HG03159 (cell line): ENCODE data around the gene NOL9.

ENCODE experiments used
- ATAC-seq: cut with Tn5 transposase; IDR thresholded peaks from one replicate; pipeline ENCODE4 v1.9.1; 2021; ENCODE audit warnings: mild to moderate bottlenecking, moderate library complexity; ENCODE audit not compliant: unreplicated experiment

NOL9 gene

DNA sequence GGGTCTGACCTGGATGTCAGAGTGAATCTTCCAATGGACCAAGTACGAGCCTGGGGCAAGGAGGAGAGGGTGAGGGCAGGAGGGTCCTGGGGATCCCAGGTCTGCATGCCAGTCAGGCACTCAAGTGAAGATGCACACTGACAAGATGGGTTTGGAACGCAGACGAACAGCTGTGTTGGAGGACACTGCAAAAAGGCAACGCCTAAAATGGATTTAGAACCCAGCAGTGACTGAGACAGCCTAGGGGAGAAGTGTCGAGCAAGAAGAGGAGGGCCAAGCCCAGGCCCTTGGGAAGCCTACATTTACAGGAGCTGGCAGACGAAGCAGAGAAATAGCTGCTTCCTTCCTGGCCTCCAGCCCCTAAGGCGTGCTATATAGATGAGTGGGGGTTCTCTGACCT lies 25.8 kb downstream of the NOL9 start:
- ATAC-seq: no peak

DNA sequence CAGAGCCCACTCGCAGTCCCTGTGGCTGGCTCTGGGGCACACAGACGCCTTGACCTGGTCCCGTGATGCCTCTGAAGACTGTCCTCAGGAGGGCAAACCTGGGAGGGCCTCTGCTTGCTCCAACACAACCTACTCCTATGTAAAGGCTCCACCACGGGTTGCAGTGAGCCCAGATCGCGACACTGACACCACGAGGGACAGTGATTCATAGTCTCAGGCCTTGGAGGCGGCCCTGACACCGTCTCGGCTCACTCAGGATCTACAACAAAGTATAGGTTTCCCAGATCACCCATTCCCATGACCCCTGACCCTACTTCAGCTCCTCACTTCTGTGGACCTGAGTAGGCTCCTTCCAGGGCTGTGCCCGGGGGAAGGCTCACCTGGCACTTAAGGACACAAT lies 28.0 kb downstream of the NOL9 start:
- ATAC-seq: no peak

DNA sequence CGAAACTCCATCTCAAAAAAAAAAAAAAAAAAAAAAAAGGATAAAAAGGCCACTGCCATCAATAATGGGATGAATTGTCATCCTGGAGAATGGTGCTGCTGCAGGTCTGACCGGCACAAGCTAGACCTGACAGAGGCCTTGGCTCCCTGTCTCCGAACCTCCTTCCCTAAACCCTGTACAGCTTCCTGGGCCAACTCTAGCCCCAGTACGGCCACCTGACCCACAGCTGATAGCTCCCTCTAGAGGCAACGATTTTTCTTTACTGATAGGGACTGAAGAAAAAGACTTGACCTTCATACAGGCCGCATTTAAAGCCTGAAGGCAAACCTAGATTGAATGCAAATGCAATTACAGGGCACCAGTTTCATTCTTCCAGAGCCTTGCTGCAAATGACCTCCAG lies 30.7 kb downstream of the NOL9 start:
- ATAC-seq: no peak

DNA sequence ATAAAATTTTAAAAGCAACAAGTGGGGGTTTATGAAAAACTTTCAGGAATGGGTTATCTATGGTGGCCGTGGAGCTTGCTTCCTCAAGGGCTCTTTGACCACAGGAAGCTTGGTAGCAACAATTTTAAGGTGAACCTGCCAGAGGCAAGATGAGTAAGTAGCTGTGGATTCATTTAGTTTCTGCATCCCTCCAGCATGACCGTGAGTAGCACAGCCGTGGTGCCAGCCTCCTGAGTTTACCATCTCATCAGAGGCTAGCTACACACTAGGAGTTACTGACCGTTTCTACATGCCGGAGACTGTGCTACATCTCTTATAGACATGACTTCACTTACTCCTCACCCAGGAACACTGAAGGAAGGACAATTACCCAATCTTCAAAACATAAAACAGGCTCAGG lies 32.8 kb downstream of the NOL9 start:
- ATAC-seq: no peak

DNA sequence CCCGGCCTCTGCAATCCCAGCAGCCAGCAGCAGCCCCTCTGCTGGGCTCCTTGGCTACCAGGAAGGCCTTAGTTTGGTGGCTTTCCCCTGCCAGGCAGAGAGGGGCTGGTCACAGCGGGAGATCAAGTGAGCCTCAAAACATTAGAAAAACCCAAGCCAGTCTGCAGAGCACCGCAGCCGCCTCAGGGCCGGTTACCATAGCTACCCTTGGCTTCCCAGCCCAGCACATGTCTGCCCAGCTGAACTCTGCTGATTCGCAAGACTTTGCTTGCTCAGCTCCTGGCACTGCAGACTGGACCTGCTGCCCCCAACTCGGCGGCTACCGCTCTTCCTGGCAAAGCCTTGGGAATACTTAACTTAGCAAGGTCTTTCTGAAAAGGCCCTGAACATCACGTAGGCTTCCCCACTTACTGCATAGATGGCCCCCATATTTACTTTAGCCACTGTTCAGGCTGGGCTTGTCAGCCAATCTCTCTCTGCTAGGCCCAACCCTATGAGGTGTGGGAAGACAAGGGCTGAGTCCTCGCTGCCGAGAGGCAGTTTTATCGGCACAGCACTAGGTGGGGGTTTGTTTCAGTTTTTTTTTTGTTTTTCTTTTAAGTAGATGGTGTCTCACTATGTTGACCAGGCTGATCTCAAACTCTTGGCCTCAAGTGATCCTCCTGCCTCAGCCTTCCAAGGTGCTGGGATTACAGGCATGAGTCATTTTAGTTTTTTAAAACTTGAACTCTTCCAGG lies 34.2 kb downstream of the NOL9 start:
- ATAC-seq: no peak

DNA sequence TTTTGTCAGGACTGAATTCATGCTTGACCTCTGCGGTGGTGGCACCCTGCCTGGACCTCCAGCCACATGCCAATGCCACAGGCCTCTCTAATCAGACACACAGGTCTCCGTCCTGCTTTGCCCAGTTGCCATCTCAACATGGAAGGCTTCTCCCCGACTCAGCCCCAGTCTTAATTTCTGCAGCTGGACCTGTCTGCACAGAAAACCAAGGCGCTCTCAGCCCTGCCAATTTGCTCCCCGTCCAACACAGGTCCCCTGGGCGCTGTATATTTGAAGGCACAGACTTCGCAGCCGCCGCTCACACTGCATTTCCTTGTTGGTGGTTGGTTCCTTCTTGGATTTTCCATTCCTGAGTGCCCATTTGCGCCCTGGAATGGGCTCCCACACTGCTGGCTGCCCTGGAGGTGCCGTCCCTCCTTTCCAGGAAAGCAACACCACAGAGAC lies 34.8 kb downstream of the NOL9 start:
- no peak for ATAC-seq

DNA sequence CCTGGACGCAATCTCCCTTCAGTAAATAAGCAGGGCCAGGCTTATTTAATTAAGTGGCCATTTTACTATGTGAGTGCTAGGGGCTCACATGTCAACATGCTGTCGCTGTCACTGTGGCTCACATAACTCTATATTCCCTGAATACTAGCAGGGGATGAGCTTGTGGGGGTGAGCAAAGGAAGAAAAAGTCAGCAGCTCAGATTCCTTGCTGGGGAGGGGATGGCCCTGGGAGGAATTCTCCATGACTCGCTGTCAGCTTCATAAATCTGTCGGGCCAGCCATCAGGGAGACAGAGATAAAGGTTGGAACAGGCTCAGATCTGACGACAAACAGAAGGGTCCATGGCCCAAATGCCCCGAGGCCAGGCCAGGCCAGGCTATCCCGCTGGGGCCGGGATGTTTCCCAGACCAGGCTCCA lies 36.9 kb downstream of the NOL9 start:
- no peak for ATAC-seq

DNA sequence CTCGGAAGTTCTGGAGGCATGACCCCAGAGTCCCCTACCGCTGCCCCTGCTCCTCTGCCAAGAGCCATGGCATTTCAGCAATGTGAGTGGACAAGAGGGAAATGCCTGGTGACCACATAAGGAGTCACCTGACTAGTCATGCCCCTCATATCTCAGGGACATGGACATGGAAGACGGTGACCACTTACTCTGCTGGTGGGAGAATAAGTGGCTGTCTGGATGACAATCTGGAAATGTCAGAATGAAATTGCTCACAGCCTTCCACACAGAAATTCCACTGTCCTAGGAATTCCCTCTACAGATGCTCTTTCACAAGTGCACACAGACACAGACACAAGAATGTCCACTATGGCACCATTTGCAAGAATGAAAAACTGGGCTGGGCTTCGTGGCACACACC lies 38.5 kb downstream of the NOL9 start:
- no peak for ATAC-seq

DNA sequence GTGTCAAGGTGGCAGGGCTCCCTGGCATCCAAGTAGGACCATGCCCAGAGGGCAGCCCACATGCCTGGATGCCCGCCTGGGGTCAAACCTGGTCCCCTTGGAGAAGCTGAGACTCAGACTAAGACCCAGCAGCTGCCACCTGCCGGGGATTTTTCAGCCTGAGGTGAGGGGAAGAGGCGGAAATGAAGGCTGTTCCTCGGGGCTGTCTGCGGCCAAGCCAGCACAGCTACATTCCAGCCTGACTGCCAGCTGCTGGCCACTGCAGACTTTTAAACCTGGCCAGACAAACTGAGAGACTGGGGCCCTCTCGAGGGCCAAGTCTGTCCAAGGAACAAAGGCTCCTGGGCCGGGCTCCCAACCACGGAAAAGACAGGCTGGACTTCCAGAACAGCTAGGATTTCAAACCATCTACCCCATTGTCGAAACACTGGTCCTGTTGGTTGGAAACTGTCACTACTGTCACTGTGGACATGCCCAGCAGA lies 41.0 kb downstream of the NOL9 start:
- ATAC-seq: no peak

DNA sequence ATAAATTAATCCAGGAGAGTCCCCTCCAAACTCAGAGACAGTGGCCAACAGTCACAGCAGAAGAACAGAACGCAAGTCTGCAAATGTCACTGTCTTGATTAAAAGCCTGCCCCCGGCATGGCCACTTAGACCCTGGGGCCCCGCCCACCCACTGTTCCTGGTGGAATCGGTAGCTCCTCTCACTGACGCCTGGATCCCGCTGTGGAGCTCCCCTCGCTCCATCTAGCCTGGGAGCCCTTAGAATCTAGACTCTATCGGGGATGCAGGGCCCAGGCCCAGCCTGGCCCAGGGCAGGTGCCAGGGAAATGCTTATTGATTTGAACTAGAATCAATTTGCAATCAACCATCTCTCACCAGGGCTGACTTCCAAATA lies 41.4 kb downstream of the NOL9 start:
- no peak for ATAC-seq

DNA sequence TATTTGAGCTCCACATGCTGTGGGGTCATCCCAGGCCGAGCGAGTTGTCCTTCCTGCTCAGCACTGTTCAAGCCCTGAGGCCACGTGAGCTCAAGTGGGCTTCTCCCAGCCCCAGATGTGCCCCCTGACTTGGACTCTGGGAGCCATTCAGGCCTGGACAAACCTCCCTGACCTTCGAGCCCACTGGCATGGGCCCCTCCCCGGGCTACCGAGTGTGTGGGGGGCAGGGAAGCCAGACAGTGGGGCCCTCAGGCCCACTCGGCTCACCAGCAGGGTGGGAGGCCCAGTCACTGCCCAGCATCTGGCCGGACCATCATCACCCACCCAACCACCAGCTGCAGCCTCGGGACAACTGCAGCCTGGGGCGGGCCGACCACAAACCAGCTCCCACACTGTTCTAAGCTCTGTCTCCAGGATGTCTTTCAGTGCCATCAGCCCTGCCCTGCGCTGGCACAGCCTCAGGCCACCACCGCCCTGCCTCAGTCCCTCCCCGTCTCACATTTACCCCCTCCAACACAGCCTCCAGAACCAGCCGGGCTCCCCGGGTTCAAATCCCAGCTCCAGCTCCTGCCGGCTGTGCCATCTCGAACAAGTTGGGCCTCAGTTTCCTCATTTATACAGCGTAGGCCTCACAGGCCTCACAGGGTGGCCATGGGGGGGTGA lies 41.9 kb downstream of the NOL9 start:
- ATAC-seq: no peak

DNA sequence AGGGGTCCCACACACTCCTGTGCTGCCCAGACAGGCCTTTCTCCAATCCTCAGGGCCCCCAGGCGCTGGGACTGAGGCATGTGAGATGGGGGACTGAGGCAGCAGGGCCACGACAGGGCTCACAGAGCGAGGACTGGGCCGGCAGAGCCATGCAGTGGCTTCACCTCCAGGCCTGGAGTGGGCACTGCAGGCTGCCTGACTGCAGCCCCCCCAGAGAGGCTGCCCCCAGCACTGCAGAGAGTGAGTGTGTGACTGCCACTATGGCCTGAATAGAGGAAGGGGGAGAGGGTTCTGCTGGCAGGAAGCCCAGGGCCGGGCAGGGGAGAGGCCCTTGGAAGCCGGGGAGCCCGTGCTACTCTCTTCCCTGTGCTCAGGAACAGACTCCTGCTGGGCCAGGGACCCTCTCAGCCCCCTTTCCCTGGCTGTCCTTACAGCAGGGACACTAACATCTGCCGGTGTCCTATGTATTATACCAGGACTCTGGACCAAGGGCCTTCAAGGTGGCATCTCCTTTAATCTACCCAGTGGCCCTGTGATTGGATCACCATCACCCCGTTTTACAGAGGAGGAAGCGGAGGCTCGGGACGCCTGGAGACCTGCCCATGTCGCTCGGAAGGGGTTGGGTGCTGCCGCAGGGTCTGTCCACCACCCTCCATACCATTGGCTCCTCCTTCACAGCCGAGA lies 42.6 kb downstream of the NOL9 start:
- ATAC-seq: no peak

DNA sequence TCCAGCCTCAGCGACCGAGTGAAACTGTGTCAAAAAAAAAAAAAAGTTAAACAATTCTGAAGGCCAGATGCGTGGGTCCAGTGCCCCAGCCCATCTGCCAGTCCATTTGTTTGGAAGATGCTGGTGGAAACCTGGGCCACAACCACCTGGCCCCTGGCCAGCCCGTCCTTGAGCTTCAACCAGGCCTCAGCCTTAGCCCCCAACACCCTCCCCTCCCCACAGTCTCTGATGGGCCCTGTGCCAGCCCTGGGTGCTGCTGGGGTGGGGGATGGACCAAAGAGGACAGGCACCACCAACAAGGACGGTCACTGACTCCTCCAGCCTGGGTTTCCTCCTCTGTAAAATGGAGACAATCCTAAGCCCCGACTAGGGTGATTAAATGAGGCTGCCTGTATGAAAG lies 43.3 kb downstream of the NOL9 start:
- ATAC-seq: no peak

DNA sequence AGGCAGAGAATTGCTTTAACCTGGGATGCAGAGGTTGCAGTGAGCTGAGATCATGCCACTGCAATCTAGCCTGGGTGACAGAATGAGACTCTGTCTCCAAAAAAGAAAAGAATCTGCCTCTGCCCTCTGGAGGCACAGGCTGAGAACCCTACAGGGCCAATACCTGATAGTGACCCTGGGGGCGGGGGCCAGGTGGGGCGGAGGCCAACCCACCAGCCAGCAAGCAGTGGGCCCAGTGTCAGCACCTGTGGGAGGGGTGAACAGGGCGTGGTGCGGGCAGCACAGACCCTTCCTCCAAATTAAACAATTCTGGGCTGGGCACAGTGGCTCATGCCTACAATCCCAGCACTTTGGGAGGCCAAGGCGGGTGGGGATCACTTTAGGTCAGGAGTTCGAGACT lies 43.8 kb downstream of the NOL9 start:
- no peak for ATAC-seq

DNA sequence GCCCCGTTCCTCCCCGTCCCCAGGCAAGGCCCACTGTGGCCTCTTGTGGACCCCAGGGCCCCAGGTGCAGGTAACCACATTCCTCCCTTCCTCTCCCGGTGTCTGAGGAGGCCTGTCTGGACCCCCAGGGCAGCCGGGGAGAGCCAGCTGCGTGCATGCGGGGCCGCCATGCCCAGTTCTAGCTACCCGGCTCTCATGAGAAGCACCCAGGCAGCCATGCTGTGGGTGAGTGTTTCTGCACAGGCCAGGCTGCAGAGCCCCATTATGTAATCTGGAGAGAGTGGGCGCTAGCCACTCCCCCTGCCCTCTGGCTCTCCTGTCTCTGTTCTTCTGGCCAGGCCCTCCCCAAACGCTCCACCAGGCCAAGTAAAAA lies 44.4 kb downstream of the NOL9 start:
- no peak for ATAC-seq

DNA sequence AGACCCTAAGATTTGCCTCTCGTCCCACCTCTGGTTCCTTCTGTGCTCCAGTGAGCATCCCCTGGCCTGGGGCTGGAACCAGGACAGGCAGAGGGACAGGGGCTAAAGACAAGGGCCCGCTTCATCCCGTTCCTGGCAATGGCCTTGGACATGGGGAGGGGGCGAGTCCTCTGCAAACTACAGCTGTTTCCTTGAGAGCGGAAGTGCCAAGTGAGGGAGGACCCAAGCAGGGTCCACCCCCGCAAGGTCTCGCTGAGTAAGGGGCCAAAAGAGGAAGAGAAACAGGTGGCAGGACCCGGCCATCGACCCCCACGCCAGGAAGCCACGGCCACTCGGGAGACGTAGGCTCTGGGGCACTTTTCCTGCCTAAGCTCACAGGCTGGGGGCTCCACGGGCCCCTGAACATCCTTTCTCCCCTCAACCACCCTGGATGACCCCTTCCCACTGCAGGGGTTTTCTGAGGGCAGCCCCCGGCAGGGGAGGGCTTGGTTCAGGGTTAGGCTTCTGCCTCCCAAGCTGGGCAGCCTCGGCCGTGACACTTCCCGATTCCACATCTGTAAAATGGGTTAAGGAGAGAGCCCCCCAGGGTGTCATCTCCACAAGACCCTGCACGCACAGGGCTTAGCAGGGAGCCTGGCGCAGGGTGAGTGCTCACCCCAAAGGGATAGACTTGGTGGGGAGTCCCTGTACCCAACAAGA lies 44.9 kb downstream of the NOL9 start:
- ATAC-seq: no peak

DNA sequence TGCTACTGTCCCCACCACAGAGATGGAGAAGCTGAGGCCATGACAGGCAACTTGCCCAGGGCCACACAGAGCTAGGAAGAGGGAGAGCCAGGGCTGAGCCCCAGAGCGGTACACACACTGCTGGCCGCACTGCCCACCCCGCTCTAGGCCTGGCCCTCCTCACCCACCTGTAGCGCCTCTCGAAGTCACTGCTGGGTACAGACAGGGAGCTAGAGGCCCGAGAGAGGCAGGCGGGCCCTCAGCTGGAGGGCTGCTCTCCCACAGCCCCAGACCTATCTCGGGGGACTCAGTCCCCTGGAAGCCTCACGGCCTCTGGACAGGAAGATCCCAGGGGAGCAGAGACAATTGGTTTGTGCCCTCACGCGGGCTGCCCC lies 45.5 kb downstream of the NOL9 start:
- no peak for ATAC-seq

DNA sequence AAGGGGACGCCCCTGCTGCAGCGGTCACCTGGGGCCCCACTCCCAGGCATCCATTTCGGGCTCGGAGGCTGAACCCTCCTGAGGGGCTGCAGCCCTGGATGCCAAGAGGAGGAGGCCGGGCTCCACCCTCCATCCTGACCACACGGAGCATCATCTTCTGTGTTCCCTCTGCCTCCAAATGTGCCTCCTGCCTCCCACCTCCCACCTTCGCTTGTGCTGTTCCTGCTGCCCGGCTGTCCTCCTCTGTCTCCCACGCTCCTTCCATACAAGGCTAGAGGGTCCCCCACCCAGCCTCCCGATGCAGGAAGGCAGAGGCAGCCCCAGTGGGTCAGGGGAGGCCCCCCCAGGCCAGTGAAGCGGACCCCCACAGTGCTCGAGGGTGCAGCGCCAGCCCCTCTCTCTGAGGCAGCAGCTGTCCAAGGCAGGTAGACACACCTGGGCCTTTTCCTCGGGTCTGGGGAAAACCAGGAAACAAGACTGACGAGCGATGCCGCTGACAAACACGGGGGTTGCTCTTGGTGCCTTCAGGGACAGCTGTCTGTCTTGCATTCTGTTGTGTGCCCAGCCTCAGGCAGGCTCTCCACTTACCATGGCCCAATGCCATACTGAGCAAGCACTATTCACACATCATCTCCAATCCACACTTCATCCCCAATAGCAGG lies 46.0 kb downstream of the NOL9 start:
- ATAC-seq: no peak

DNA sequence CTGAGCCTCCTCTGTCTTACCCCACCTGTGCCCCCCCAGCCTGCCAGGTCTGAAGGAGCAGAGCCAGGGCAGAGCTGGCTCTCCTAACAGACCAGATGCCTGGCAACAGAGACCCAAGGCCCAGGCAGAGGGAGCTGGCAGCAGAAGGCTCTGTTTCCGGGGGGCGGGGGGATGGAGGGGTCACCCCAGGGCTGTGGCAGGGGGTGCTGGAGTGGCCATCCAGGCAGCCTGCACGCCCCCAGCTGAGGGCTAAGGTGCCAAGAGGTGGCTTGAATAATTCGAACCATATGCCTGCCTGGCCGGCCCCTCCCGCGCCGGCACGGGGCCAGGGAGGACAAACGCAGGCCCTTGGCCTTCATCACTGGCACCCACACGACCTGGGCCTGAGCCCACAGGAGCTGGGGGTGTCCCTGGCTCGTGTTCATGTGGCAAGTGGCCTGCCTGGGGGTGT lies 46.8 kb downstream of the NOL9 start:
- no peak for ATAC-seq

DNA sequence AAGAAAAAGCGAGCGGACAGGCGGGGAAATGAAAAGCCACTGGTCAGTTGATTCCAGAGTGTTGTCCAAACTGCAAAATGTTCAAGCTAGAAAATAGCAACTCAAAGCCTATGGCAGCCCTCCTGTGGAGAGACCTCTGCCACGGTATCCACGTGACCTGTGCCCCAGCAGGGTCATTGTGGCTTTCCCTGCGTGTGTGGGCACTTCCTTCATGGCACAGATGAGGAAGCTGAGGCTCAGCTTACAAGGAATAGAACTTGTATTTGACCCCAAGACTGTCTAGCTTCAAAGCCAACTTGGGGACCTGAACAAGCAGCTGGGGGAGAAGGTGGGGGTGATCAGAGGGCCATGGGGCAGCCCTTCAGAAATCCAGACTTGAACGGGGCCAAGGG lies 47.3 kb downstream of the NOL9 start:
- no peak for ATAC-seq
